HCT116 (cell line): ENCODE measurements around the gene DNAH5. TPM values are rescaled to one million over a fixed set of nuclear protein-coding genes. Genes with fewer than 3 reads are reported as not detected.

Experiments used
- ATAC-seq: fragments of 200-7000 bp; cut with Tn5 transposase; 2 replicates; pipeline ENCODE4 v1.9.1; 2020; ENCODE audit warnings: mild to moderate bottlenecking, moderate library complexity
- BruUV-seq: library from RNA; stranded (reverse); fragments of 400-500 nt; replicated peaks from 2 replicates; lab custom pipeline; 2021; lab: Mats Ljungman, UMichigan
- CTCF ChIA-PET: fragments of 300-600 bp; sonication (Branson Sonifier 250); formaldehyde crosslinking; loops from one replicate; lab custom pipeline; 2021; ENCODE audit warnings: antibody characterized with exemption; lab: Charles Lee
- POLR2A ChIA-PET: fragments of 300-600, 350-600 bp; sonication (Branson Sonifier 250); formaldehyde crosslinking; loops from one replicate; lab custom pipeline; 2021; ENCODE audit warnings: antibody characterized with exemption; lab: Charles Lee
- RAD21 ChIA-PET, 2 experiments: fragments of 300-600 bp; sonication (Branson Sonifier 250); formaldehyde crosslinking; loops; one replicate each; lab custom pipeline; 2023; ENCODE audit warnings: low total read pairs in 2 of 2; ENCODE audit not compliant: uncharacterized antibody in 2 of 2, unreplicated experiment in 2 of 2, low non-redundant PET in 1 of 2; lab: Charles Lee
- DNase-seq: peaks from one replicate; pipeline ENCODE4 v3.0.0-alpha.2; 2010; ENCODE audit warnings: low read depth, low spot score
- H2AFZ ChIP-seq: fragments of 200-600 bp; shearing (Covaris generic), sonication (generic); 2 replicates; pipeline ENCODE4 v1.6.1; 2017; ENCODE audit warnings: low read depth, mixed run types, mixed read lengths, antibody characterized with exemption, low read length; ENCODE audit not compliant: poor library complexity, severe bottlenecking
- H3K27ac ChIP-seq: 2 replicates; pipeline ENCODE4 v1.5.1; 2012; ENCODE audit warnings: low read depth, low read length
- H3K27me3 ChIP-seq: fragments of 200-600 bp; sonication (generic); 2 replicates; pipeline ENCODE4 v1.6.1; 2016; ENCODE audit warnings: mixed run types, low read length, mixed read lengths; ENCODE audit not compliant: insufficient read depth
- H3K36me3 ChIP-seq, 2 experiments: fragments of 200-500 bp in 1 of 2; fragments of 200-600 bp in 1 of 2; sonication (Bioruptor generic) in 1 of 2; sonication (generic) in 1 of 2; 2 replicates each; pipeline versions ENCODE4 v1.5.1 to v1.6.1; 2014 to 2016; ENCODE audit warnings: low read length in 2 of 2, inconsistent platforms in 1 of 2, mixed read lengths in 1 of 2, mixed run types in 1 of 2; ENCODE audit not compliant: insufficient read depth in 2 of 2, control insufficient read depth in 1 of 2
- H3K4me1 ChIP-seq, 2 experiments: fragments of 200-600 bp in 1 of 2; sonication (generic) in 1 of 2; 2 replicates each; pipeline versions ENCODE4 v1.5.1 to v1.6.1; 2012 to 2017; ENCODE audit warnings: low read length in 2 of 2, inconsistent platforms in 1 of 2, mild to moderate bottlenecking in 1 of 2, mixed read lengths in 1 of 2, mixed run types in 1 of 2, moderate library complexity in 1 of 2; ENCODE audit not compliant: insufficient read depth in 2 of 2, control insufficient read depth in 1 of 2
- H3K4me2 ChIP-seq: fragments of 200-600 bp; sonication (generic); 2 replicates; pipeline ENCODE4 v1.6.1; 2017; ENCODE audit warnings: mixed run types, low read length, mixed read lengths
- H3K4me3 ChIP-seq, 2 experiments: fragments of 200-600 bp in 1 of 2; sonication (generic) in 1 of 2; replicated peaks in 1 of 2; 2 replicates each; pipeline ENCODE4 v1.5.1; 2011 to 2016; ENCODE audit warnings: low read length in 2 of 2, control low read depth in 1 of 2, low read depth in 1 of 2, mild to moderate bottlenecking in 1 of 2, mixed read lengths in 1 of 2, mixed run types in 1 of 2
- H3K79me2 ChIP-seq: fragments of 200-600 bp; sonication (generic); 2 replicates; pipeline ENCODE4 v1.6.1; 2017; ENCODE audit warnings: mild to moderate bottlenecking, mixed run types, low read length, moderate library complexity, mixed read lengths; ENCODE audit not compliant: insufficient read depth
- H3K9ac ChIP-seq: fragments of 200-600 bp; sonication (generic); 2 replicates; pipeline ENCODE4 v1.6.1; 2016; ENCODE audit warnings: low read length, mixed read lengths
- H3K9me2 ChIP-seq: fragments of 200-600 bp; sonication (generic), shearing (Covaris generic); 2 replicates; pipeline ENCODE4 v1.6.1; 2017; ENCODE audit warnings: mixed run types, mild to moderate bottlenecking, moderate library complexity; ENCODE audit not compliant: insufficient read depth
- H3K9me3 ChIP-seq, 2 experiments: fragments of 200-500 bp in 1 of 2; fragments of 200-600 bp in 1 of 2; sonication (Bioruptor generic) in 1 of 2; sonication (generic) in 1 of 2; 2 replicates each; pipeline ENCODE4 v1.6.1; 2014 to 2017; ENCODE audit warnings: low read length in 2 of 2, mixed read lengths in 2 of 2, inconsistent platforms in 1 of 2, low read depth in 1 of 2, mild to moderate bottlenecking in 1 of 2, mixed run types in 1 of 2, moderate library complexity in 1 of 2; ENCODE audit not compliant: control insufficient read depth in 1 of 2, insufficient read depth in 1 of 2
- H4K20me1 ChIP-seq: fragments of 200-600 bp; sonication (generic), shearing (Covaris generic); 2 replicates; pipeline ENCODE4 v1.6.1; 2017; ENCODE audit warnings: mixed run types, mild to moderate bottlenecking, moderate library complexity; ENCODE audit not compliant: insufficient read depth
- ATF3 ChIP-seq: IDR thresholded peaks from 2 replicates; pipeline ENCODE4 v1.6.1; 2012
- CEBPB ChIP-seq: IDR thresholded peaks from 2 replicates; pipeline ENCODE4 v1.6.1; 2012; ENCODE audit warnings: low read depth
- CTCF ChIP-seq, 3 experiments: fragments of 200-600 bp in 1 of 3; sonication (generic) in 1 of 3; IDR thresholded peaks in 2 of 3; conservative IDR thresholded peaks in 1 of 3; 2 replicates each; pipeline ENCODE4 v1.5.1; 2012 to 2017; ENCODE audit warnings: low read depth in 2 of 3, low read length in 2 of 3, antibody characterized with exemption in 1 of 3, borderline replicate concordance in 1 of 3, control low read depth in 1 of 3, mild to moderate bottlenecking in 1 of 3, mixed read lengths in 1 of 3, mixed run types in 1 of 3, moderate library complexity in 1 of 3; ENCODE audit not compliant: insufficient read depth in 1 of 3
- FOSL1 ChIP-seq: IDR thresholded peaks from 2 replicates; pipeline ENCODE4 v1.6.1; 2012; ENCODE audit warnings: low read depth
- POLR2A ChIP-seq: IDR thresholded peaks from 2 replicates; pipeline ENCODE4 v1.7.0; 2011; ENCODE audit warnings: borderline replicate concordance; ENCODE audit not compliant: insufficient read depth, insufficient read length; ENCODE audit errors: extremely low read depth
- POLR2AphosphoS5 ChIP-seq: IDR thresholded peaks from 2 replicates; pipeline ENCODE4 v1.6.1; 2011; ENCODE audit warnings: mild to moderate bottlenecking, low read depth, low read length, moderate library complexity
- SP1 ChIP-seq: IDR thresholded peaks from 2 replicates; pipeline ENCODE4 v1.6.1; 2012; ENCODE audit warnings: low read depth
- ZFX ChIP-seq: fragments of 450-650 bp; IDR thresholded peaks from 2 replicates; pipeline ENCODE4 v1.6.1; 2017
- intact Hi-C: fragments of 100-400 bp; cut with micrococcal nuclease; formaldehyde crosslinking; loops from 2 replicates; pipeline ENCODE4 v1.10.0; 2022
- total RNA-seq: library from RNA; stranded (reverse); gene quantifications from one replicate; pipeline ENCODE4 v1.2.1, GENCODE V29; 2021; ENCODE audit not compliant: unreplicated experiment

DNAH5 gene
- total RNA-seq, 1 experiment from 2014 or later: 0.37 TPM

GRCh38 chr5:13976223-13976622 is 31.7 kb upstream of the DNAH5 start:
- Histone ChIP-seq H3K79me2 (no peaks in the 10 kb centered on the region), H4K20me1 (no peaks in the 10 kb centered on the region), H3K9me2 (no peaks in the 10 kb centered on the region), H3K36me3 (no peaks in the 10 kb centered on the region), H3K4me2 (no peak overlapping the region), H3K27ac (no peak overlapping the region), H3K4me1 (0 out of 4 replicates have a peak, but pooled peaks cover 0 to 4% of the 10 kb centered on the region in 2 experiments), H3K27me3 (0 out of 2 replicates have a peak, but pooled peaks cover 10% of the 10 kb centered on the region), H3K4me3 (no peak overlapping the region), H3K9ac (no peak overlapping the region), H3K9me3 (no peaks in the 10 kb centered on the region), H2AFZ (no peak overlapping the region)
- no TSS peak for BruUV-seq
- ATAC-seq (no peak), DNase-seq (no peak)
- RAD21 ChIA-PET: interaction anchor here in 1 of 2 experiments (0.6 to 0.7 kb wide), 2 partner anchors 452 to 551 kb away, joined by 4 read pairs; no protein-coding TSS in a partner anchor
- TF ChIP-seq POLR2AphosphoS5: no peak
- no peak for TF ChIP-seq POLR2A
- TF ChIP-seq ZFX: no peak
- TF ChIP-seq CEBPB: no peak
- no peak for TF ChIP-seq CTCF (IDR thresholded peaks at IDR 0.05 in 2 of 3, conservative IDR thresholded peaks at IDR 0.05 in 1 of 3; ENCODE audit: borderline replicate concordance in 1 of 3, insufficient read depth in 1 of 3, low read depth in 2 of 3, low read length in 2 of 3)
- TF ChIP-seq ATF3: no peak
- TF ChIP-seq SP1: no peak
- TF ChIP-seq FOSL1: no peak
- intact Hi-C loops: no loop called here
- POLR2A ChIA-PET: no interaction called here
- CTCF ChIA-PET: interaction anchor here (2.8 kb wide), 1 partner anchor 672 kb away, joined by 17 read pairs; no protein-coding TSS in a partner anchor
